HG03196 (cell line): ENCODE measurements around the gene SNRNP70.
A peak's percentile ranks its signal among the peaks of the same experiment; 100 is the strongest.

ENCODE experiments used
- ATAC-seq: cut with Tn5 transposase; IDR thresholded peaks from one replicate; pipeline ENCODE4 v1.9.1; 2021; ENCODE audit not compliant: unreplicated experiment

SNRNP70 gene

DNA sequence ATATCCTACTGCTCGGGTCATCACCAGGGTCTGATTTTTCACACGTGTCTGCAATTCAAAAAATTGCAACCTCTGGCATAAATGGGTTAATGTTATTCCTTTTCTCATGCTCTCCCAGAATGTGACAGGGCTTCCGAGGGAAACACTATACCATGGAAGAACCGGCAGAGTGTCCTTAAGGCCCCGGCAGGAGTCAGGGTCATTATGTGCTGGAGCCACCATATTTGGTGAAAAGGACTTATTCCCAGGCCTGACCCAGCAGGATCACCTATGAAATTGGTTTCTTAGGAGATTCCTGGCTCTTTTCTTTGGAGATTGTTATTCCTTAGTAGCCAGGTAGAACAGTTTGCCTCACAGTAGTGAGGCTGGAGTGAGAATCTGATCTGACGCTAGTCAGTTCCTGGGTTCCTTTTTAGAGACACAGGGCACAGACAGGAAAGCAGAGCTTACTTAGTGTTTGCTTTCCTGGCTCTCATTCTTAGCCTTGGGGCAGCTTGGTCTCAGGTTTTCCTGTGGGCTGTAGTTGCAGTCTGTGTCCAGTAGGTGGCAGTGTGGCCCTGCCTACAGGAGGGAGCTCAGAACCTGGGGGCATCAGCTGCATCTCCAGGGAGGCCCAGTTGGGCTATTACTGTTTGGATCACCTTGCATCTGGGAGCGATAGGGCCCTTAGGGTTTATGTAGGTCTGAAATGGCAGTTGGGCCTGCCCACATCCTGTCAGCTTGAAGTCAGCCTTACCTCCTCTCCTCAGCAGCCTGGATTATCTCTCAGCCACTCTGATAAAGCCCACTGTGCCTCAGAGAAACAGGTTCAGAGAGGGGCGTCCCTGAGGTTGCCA is 12.4 kb downstream of the SNRNP70 start:
- peak; percentile 58 for ATAC-seq

DNA sequence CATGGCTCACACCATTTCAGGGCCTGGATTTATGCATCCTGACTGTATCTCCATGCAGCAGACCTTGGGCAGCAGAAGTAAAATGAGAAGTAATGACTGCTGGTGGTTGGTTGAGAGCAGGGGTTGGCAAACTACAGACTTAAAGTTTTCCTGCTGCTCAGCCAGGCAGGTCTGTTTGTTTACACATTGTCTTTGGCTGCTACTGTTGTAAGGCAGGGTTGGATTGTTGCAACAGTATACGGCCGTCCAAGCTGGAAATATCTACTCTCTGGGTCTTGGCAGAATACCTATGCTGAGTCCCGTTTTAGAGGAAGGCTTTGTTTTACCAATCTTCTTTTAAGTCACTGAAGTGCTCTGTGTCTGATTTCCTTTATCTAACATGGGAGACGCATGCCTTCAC is 13.5 kb downstream of the SNRNP70 start:
- ATAC-seq: no peak

DNA sequence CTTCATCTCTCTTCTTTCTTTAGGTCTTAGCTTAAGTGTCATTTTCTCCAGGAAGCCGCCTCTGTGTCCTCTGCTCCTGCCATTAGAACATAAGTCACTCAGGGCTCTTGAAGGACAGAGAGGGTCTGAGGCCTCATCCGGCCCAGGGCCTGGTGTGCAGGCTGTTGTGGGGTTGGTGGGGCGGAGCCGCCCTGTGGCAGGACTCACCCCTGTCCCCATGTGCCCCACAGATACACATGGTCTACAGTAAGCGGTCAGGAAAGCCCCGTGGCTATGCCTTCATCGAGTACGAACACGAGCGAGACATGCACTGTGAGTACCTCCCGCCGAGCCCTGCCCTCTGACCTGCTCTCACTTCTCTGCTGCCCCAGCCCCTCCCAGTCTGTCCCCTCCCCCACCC is 15.9 kb downstream of the SNRNP70 start:
- no peak for ATAC-seq

DNA sequence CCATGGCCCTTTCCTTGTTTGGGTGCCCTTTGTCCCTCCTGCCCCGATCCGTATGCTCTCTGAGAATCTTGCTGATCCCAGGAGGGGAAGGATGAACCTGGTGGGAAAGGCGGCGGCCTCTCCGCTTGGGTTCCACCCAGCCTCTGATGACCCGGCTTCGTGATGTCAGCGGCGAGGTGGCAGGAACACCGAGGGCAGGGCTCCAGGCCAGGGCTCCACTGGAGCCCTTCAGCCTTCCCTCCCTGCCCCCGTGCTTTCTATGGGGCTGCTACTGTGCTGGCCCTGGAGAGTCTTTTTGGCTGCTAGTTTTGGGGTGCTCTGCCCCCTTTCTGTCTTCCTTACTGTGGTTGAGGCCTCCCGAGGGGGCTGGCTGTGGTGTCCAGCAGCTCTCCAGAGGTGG is 17.1 kb downstream of the SNRNP70 start:
- ATAC-seq: no peak

DNA sequence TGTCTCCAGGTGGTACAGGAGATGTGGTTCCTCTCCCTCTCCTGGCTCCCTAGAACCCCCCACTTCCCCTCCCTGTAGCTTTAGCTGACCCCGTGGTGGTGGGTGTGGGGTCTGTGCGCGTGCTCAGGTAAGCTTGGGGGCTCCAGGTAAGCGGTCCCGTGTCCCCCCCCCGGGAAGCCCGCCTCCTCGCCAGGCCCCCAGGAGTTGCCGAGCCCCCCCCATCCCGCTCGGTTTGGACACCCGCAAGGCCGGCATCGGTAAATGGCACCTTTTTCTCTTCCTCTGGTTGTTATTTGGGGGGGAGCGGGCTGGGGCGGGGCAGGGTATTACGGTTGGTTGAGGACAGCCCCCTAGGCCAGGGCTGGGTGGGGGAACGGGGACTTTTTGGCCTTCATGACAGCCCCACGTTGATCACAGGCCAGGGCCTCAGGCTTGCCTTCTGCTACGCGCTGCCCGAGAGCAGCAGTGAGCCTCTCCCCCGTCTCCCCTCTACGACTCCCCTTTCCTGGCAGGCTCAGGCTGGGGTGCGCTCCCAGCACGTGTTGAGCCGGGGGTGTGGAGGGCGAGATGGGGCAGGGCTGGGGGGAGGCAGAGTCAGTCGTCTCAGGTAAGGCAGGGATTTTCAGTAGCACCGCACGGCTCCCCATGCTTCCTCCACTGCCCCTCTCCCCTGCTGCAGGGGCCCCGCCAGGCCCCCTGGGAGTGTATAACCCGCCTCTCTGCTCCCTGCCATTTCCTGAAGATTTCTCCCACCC is 18.3 kb downstream of the SNRNP70 start:
- no peak for ATAC-seq

DNA sequence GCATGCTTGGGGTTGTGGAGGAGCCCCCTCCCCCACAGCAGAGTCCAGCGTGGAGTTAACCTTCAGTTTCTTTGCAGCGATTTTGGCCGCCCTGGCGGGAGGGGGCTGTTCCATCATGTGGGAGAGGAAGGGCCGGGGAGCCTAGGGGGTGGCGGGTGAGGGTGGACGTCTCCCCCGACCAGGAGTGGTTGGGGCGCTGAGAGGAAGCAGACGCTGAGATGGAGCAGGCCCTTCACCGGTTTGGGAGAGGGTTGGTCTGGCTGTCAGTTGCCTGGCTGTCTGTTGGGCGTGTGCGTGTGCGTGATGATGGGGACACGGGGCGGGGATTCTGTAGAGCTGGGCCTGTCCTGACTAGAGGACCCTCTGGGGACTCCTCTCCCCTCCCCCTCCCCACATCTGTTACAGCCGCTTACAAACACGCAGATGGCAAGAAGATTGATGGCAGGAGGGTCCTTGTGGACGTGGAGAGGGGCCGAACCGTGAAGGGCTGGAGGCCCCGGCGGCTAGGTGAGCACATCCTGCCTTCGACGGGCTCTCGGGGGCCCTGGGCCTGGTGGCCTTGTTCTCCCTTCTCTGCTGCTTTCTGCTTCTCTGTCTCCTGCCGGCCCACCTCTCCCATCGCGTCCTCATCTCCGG is 19.1 kb downstream of the SNRNP70 start:
- no peak for ATAC-seq

DNA sequence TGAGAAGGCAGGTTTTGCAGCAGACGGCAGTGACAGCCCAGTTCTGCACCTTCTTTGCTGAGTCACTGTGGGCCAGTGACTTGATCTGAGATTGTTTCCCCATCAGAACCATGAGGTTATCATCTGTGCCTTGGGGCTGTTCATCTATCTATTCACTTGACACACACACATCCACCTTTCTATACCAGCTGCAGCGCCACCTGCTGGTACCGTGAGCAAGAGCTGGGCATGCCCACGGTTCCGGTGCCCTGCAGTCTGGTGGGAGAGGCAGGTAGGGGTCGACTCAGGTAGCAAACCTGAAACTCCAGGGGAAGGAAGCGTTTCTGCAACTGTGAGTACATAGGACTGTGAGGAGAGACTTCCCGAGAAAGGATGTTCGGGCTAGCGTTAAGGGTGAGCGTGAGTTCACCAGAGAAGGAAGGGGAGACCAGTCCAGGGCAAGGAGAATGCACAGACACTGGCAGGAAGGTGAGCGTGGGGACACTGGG is 21.4 kb downstream of the SNRNP70 start:
- no peak for ATAC-seq

DNA sequence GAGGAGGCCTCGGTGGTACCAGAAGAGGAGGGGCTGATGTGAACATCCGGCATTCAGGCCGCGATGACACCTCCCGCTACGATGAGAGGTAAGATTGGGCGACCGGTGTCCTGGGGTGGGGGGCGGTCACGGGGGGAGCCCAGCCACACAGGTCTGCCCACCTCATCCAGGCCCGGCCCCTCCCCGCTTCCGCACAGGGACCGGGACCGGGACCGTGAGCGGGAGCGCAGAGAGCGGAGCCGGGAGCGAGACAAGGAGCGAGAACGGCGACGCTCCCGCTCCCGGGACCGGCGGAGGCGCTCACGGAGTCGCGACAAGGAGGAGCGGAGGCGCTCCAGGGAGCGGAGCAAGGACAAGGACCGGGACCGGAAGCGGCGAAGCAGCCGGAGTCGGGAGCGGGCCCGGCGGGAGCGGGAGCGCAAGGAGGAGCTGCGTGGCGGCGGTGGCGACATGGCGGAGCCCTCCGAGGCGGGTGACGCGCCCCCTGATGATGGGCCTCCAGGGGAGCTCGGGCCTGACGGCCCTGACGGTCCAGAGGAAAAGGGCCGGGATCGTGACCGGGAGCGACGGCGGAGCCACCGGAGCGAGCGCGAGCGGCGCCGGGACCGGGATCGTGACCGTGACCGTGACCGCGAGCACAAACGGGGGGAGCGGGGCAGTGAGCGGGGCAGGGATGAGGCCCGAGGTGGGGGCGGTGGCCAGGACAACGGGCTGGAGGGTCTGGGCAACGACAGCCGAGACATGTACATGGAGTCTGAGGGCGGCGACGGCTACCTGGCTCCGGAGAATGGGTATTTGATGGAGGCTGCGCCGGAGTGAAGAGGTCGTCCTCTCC is 22.6 kb downstream of the SNRNP70 start:
- no peak for ATAC-seq

DNA sequence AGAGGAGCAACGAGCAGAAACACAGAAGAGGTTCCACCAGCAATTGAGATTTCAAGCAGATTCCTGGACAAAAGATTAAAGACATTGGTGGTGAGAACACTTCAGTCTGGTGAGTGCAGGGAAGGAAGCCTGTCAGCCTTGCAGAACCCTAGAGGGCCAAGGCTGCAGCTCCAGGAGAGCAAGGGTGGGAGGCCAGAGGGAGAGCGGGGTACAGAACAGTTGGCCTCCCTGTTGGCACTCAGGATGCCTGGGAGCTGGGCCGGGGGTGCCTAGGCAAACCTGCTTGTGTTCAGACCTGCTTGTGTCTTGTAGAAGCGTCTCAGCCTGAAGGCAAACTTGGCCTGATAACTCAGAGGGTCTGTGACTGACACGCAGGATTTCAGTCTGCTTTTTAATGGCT is 23.8 kb downstream of the SNRNP70 start:
- no peak for ATAC-seq

DNA sequence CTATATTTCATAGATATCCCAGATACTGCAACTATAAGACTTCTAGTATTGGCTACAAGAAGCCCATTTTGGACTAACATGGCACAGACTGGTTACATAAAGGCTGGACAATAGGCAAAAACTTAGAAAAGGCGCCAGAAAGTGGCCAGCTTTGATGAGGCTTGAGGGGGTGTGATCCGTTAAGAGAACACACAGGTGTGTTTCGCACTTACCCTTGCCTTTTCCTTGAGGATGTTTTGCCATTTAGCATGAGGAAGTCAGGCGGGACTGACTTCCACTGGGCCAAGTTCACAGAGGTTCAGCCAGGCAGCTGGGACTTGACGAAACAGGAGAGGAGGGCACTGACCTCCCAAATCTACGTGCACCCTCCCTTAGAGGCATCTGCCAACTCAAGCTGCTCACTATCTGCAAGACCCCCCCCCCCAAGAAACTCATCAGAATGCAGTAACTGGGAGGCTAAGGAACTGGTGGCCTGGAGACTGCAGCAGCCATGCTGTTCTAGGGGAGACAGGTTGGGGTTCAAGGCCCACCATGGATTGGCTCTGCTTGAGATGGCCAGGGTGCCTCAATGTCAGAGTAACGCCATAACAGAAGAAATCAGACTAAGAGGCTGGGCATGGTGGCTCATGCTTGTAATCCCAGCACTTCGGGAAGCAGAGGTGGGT is 24.4 kb downstream of the SNRNP70 start:
- ATAC-seq: no peak

DNA sequence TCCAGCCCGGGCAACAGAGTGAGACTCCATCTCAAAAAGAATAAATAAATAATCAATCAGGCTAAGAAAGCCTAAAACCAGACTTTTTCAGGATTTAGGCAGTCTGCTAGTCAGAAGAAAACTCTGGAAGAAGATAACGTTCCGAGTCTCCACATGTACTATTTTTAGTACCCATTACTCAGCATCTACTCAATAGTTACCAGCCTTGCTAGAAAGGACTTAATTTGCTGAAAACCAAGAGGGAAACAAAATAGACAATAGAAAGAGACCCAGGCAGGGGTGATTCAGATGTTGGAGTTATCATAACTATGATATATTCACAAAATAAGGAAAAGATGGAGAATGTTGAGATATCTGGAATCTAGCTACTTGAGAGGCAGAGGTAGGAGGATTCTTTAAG is 25.3 kb downstream of the SNRNP70 start:
- ATAC-seq: no peak

DNA sequence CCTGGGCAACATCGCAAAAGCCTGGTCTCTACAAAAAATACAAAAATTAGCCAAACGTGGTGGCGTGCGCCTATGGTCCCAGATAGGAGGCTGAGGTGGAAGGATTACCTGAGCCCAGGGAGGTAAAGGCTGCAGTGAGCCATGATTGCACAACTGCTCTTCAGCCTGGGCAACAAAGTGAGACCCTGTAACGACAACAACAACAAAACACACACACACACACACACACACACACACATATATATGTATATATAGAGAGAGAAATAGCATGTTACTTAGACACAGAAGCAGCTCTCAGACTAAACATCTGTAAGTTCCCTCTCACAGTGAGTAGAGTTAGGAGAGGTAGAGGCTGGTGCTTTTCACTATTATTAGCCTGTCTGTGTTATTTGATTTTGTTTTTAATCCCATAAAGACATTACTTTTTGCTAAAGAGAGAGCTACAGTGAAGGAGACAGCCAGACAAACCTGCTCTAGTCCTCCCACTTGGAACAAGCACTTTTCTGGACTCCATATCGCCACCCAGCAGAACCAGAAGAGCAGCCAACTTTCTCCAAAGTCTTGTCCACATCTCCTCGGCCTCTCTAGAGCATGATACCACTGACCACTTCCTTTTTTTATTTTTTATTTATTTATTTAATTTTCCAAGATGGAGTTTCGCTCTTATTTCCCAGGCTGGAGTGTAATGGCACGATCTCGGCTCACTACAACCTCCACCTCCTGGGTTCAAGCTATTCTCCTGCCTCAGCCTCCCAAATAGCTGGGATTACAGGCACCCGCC is 26.2 kb downstream of the SNRNP70 start:
- ATAC-seq: no peak

DNA sequence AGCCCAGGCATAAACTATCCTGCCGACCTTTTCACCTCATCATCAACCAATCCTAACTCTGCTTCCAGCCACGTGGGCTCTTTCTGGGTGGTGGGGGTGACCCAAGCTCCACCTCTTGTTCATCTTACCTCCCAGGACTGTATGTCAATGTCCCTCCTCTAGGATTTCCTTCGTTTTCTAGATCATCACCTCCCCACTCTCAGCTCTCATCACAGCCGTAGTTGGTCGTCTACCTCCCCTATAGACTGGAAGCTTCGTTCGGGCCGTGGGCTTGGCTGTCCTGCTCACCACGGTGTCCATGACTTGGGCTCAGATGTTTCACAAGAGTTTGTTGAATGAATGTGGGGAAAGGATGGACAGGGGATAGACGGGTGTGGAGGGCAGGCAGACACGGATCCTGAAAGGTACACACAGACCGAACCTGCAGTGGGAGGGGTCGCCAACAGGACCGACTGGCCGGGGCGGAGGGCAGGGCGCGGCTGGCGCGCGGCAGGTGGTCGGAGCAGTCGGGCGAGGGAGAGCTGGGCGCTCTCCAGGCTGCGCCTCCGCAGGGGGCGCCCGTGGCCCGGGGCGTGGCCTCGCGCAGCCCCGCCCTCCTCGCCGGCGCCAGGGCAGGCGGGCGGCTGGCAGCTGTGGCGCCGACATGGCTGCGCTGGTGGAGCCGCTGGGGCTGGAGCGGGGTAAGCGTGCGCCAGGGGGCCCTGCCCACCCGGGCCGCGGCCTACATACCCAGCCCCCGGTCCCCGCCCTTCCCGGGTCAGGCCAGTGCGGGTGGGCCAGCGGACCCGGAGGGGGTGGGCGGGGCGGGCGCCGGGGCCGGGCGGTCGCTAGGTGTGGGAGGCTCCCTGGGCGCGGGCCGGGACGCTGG is 28.7 kb downstream of the SNRNP70 start, which contains the start of gene LIN7B:
TSS of gene LIN7B (plus strand) at position 609 of the 868 bp plus-strand sequence. CDS start at position 644, 35 bp downstream.
- ATAC-seq: no peak

DNA sequence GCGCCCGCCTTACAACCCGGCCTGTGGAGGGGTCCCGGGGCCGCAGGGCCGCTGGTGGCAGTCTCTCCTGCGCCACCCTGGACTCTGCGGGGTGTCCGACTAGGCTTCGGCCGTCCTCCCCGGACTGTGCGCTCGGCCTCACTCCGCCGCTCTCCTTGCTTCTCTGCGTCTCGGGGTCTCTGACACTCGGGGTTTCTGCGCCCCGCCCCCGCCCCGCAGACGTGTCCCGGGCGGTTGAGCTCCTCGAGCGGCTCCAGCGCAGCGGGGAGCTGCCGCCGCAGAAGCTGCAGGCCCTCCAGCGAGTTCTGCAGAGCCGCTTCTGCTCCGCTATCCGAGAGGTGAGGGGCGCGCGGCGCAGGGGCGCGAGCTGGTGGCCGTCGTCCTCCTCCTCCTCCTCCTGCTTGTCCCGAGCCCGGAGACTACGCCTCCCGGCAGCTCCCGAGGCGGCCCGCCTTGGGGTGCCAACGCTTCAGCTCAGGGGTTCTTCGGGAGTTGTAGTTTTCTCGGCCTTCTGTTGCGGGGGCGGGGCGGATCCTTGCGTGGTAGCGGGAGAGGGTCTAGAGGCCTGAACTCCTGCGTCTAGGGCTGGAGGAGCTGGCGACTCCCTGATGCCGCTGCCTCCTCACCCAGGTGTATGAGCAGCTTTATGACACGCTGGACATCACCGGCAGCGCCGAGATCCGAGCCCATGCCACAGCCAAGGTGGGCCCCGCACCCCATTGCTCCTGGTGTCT is 29.5 kb downstream of the SNRNP70 start:
- ATAC-seq: no peak

DNA sequence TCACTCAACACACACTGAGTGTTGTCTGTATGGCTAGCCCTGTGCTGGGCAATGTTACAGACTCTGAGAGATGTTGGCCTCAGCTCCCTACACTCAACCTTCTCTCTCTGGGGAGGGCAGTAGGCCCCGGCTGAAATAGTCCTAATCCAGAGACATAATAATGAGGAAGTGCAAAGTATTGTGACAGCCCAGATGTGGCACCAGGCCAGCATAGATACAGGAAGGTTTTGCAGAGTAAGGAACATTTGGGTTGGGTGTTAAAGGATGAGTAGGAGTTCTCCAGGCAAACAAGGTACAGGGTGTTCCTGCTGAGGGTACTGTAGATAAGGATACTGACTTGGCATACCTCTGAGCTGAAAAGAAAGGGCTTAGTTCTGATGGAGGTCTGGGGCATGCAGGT is 31.3 kb downstream of the SNRNP70 start:
- no peak for ATAC-seq

DNA sequence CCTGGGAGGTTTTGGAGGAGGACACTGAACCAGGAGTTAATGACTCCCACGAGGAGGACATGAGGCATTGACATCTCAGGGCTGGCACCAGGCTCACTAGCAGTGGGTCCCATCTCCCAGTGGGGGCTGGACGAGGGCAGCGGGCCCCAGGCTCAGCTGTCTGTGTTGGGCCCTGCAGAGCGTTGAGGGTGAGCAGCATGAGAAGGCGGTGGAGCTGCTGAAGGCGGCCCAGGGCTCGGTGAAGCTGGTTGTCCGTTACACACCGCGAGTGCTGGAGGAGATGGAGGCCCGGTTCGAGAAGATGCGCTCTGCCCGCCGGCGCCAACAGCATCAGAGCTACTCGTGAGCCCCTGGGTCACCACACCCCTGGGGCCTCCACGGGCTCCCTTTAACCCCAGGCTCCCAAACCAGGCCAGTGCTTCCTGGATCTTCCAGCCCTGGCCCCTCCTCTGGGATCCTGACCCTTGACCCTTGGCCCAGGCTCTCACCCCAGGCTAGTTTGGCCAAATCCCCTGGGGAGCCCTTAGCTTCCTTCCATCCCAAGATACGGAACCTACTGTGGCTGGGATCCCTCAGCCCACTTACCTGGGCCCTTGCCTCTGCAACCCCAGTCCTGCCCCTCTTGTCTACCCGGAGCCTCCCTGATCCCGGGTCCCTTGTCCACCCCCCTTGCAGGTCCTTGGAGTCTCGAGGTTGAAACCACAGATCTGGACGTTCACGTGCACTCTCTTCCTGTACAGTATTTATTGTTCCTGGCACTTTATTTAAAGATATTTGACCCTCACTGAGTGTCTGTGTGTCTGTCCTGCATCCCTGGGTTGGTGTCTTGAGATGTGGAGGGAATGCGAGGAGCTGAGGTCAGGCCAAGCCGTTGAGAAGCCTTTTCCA is 32.7 kb downstream of the SNRNP70 start:
- ATAC-seq: no peak
